ENCODE measurements around the gene NME3.
"Not testable (repeated sequence)": the region's sequence is repeated elsewhere in the genome, so short reads cannot be mapped to it uniquely, and the experiment has no call there.

The NME3 gene

DNA sequence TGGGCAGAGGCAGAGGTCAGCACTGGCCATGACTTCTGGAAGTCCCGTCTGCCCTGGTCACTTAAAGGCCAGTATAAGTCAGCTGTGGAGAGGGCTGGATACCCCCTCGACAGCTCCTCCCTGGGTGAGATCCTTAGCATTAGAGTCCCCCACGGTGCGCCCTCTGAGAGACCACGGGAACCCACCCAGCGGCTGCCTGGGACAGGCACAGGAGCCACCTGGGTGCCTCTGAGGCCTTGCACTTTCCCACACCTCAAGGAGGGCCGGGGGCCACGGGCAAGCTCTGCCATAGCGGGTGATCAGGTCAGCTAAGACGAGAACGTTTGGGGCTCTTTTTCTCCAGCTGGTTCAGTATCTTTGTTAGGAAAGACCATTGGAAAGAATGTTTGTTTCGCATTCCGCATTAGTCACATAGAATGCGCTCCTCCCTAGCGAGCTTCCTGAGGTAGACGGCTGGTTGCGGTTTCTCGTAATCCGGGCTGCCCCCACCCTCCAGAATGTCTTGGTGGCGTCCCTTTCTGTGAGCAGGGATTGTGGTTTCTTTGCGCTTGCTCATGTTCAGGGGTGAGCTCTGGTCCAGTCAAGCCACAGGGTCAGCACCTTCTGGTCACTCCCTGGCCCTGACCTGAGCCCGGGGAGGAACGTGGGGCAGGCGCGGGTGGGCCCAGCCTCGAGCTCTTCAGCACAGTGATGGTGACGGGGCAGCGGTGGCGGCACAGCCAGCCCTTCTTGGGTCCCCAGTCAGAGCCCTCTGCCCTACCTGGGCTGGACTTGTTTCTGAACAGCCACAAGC lies 25.2 kb downstream of the NME3 start:
- no peak for DNase-seq

GRCh38 chr16:1745181-1745899 lies 26.0 kb downstream of the NME3 start:
- no peak for DNase-seq

DNA sequence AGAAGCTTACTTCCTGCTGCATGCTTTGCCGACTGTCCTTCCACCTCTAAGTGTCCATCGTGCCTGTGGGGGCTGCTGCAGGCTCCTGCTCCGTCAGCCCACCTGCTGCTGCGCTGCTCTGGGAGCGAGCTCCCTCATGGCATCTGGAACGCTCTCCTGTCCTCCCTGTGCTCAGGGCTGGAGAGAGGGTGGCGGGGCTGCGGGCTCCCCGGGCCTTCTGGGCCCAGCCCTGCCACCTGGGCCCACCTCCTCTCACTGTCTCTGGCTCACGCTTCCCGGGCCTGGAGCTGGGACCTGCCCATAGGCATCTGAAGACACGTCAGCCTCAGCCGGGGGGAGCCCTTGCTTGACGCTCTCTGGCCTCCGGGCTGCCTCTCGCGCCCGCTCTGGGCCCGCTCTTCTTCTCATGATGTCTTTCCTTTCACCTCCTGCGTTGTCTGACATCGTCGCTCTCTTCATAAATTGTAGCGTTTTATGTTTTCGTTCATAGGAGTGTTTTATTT lies 27.0 kb downstream of the NME3 start:
- no peak for DNase-seq

DNA sequence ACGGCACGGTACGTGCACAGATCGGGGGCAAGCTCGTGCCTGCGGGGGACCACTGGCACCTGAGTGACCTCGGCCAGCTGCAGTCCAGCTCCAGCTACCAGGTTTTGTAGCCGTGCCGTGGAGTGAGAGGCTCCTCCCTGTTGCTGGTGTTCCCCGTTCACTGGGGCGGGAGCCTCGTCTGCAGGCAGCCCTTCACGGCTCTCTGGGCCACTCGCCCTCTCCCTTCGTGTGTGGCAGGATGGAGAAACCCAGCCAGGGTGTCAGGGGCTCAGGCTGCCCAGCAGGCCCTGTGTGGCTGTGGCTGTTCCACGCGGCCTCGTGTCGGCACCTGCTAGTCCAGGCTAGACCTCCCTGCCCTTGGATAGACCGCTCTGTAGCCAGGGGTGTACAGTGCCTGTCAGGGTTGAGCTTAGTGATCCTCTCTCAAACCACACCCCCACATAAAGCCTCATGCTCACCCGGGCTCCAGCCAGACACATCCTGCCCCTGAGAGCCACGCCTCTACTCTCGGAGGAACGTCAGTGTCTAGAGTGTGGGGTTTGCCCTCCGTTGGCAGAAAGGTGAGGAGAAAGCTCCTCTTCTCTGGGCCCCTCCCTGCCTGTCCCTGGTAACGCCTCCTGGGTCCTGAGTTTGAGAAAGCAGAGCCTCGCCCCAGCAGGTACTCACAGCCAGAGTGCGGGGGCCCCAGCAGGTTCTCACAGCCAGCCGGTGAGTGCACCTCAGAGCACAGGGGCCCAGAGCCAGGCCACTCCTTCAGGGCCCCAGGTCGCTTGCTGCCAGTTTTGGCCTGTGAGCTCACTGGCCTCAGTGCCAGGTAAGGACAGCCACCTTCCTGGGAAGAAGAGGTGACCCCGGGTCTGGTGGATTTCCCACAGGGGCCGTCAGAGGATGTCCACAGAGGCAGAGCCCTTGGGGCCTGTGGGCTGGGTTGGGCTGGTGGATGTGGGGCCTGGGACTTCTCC lies 27.7 kb downstream of the NME3 start:
- DNase-seq, result no peak

DNA sequence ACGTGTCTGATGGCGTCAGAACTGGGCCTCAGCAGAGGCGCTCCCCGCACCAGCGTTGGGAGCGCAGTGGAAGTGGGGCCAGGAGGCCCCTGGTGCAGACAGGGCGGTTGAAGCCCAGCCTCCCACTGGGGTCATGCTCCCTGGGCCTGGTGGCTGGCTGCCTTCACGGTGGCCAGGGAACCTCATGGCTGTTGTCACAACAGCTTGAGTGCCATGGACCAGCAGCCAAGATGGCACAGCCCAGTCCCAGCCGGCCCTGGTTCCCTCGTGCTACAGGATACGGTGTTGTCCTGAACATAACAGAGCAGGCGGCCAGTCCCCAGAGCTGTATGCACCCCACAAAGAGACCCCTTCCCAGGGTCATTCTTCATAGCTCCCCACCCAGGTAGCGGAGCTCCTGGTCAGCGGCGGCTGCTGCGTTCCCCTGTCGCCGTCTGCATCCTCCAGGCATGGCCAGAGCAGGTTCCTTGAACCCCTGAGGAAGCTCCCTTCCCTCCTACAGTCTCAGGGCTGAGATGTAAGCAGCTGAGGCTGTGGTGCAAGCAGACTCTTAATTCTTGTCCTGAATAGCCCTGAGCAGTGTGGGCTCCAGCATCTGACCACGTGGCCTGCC lies 29.7 kb downstream of the NME3 start:
- no peak for DNase-seq

GRCh38 chr16:1740781-1741490 lies 30.4 kb downstream of the NME3 start:
- no peak for DNase-seq

DNA sequence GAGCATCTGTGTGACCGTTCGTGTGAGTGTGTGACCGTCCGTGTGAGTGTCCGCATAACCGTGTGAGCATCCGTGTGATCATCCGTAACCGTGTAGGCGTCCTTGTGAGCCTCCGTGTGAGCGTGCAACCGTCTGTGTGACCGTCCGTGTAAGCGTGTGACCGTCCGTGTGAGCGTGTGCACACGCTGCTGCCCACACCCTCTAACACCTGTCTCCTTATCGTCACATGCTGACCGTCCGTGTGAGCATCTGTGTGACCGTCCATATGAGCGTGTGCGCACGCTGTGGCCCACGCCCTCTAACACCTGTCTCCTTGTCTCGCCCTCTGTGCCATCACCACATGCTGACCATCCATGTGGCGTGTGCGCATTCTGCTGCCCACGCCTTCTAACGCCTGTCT lies 31.1 kb downstream of the NME3 start:
- DNase-seq, result no peak

DNA sequence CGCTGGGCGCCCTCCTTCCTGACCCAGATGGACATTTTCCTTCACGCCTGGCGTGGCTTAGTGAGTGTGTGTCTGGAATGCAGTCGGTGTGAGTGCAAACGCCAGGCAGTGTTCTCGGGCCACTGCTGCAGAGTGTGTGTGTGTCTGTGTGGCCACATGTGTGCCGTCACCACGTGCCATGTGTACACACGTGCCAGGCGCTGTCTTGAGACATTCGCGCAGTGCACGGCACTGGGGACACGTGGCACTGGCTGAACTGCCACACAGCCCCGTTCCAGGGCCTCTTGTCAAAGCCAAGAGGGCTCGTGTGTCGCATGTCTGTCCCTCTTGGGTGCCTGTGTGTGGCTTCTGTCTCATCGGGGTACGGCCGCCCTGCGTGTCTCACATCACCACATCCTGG lies 36.5 kb downstream of the NME3 start:
- DNase-seq, result no peak

GRCh38 chr16:1734123-1734522 lies 37.2 kb downstream of the NME3 start:
- DNase-seq, result no peak

DNA sequence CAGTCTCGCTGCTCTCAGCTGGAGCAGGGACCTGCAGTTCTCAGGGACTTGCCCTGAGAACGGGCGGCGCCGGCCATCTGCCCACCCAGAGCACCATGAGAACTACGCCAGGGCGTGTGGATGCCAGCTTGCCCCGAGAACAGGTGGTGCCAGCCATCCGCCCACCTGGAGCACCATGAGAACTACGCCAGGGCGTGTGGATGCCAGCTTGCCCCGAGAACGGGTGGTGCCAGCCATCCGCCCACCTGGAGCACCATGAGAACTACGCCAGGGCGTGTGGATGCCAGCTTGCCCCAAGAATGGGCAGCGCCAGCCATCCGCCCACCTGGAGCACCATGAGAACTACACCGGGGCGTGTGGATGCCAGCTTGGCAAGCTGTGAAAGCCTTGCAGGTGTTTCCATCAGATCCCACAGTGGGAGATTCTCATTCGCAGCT lies 38.8 kb downstream of the NME3 start:
- not testable (repeated sequence) for DNase-seq

GRCh38 chr16:1732071-1732470 lies 39.3 kb downstream of the NME3 start:
- DNase-seq, result no peak

GRCh38 chr16:1731603-1732002 lies 39.7 kb downstream of the NME3 start:
- no peak for DNase-seq

- no peak for DNase-seq
Observed at GRCh38 chr16:1731073-1731472, 40.3 kb downstream of the NME3 start.

DNA sequence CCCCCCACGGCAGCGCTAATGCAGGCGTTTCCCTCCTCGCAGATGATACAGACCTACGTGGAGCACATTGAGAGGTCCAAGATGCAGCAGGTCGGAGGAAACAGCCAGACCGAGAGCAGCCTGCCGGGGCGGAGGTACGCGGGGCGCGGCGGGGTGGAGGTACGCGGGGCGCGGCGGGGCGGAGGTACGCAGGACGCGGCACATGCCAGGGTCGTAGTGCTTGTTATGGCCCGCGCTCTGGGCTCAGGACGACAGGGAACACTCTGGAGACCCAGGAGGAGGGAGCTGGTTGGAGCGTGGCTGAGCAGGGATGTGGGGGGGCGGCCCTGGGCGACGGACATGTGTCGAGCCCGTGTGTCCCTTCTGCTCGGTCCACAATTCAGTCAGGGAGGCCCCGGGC lies 41.9 kb downstream of the NME3 start:
- no peak for DNase-seq

- no peak for DNase-seq
Observed at GRCh38 chr16:1729026-1729425, 42.3 kb downstream of the NME3 start.

GRCh38 chr16:1727651-1728624 lies 43.4 kb downstream of the NME3 start:
- DNase-seq, result no peak

DNA sequence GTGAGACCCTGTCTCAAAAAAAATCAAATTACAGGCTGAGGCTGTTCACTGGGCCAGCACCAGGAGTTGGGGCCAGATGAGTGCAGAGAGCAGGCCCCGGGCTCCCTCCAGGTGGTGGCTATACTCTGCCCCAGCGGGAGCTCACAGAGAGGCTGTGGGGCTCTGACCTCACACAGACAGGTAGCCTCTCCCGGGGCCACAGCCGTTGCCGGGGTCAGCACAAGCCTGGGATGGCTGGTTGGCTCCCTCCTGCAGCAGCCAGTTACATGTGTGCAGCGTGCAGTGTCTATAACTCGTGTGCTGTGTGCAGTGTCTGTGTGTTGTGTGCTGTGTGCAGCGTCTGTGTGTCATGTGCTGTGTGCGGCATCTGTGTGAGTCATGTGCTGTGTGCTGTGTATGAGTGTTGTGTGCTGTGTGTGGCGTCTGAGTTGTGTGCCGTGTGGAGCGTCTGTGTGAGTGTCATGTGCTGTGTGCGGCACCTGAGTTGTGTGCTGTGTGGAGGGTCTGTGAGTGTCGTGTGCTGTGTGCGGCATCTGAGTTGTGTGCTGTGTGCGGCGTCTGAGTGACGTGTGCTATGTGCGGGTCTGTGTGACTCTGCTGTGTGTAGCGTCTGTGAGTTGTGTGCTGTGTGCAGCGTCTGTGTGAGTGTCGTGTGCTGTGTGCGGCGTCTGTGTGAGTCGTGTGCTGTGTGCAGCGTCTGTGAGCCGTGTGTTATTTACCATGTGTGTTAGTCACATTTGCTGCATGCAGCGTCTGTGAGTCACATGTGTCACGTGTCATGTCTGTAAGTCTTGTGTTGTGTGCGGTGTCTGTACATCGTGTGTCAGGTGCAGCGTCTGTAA lies 44.5 kb downstream of the NME3 start:
- DNase-seq, result no peak

- DNase-seq, result no peak
Observed at GRCh38 chr16:1724491-1724890, 46.9 kb downstream of the NME3 start.

GRCh38 chr16:1723450-1724147 lies 47.7 kb downstream of the NME3 start:
- peak; percentile 26 for DNase-seq

All from NCI-H146 (cell line).